Placental epithelial cell (primary cell): ENCODE data around the gene ACVR1B. TPM values are rescaled to one million over a fixed set of nuclear protein-coding genes. Genes with fewer than 3 reads are reported as not detected.

Experiments
- small RNA-seq: library from RNA; depleted of rRNA; stranded (forward); fragments of <200 nt; gene quantifications from one replicate; pipeline ENCODE3, GENCODE V24; 2012
- total RNA-seq: library from RNA; depleted of rRNA; stranded (reverse); fragments of >200 nt; gene quantifications from 2 replicates; pipeline ENCODE4 v1.2.3, GENCODE V29; 2012

Gene ACVR1B
- 6.0 and 7.1 TPM in 2 replicates for total RNA-seq

DNA sequence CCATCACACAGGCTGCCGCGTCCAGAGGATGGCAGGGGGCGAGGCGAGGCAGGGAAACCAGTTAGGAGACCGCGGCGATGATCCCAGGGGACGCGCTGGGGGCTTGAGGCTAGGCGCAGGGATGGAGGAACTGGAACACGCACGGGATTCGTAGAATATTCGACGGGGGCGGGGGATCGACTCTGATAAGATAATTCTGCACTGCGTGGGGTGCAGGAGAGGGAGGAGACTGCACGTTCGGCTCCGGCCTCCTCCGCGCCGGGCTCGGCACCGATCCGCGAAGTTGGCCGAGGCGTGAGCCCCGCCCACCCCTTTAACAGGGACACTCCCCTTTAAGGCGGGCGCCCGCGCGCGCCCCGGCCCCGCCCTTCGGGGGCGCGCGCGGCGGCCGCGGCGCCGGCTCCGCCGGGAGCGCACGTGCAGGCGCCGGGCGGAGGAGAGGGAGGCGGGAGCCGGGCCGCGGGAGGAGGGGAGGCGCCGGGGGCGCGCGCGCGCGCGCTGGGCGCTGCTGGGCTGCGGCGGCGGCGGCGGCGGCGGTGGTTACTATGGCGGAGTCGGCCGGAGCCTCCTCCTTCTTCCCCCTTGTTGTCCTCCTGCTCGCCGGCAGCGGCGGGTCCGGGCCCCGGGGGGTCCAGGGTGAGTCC is at the start of gene ACVR1B:
Gene ACVR1B, plus strand, starts transcription at position 501 of the 644 bp plus-strand sequence. Its CDS starts 45 bp downstream, at position 546.

GRCh38 chr12:51907083-51907855 is 44.2 kb upstream of the ACVR1B start, which contains the start of gene ACVRL1:
Gene ACVRL1, plus strand, starts transcription at chr12:51907504. Its CDS starts 4,971 bp downstream, at chr12:51912475.

DNA sequence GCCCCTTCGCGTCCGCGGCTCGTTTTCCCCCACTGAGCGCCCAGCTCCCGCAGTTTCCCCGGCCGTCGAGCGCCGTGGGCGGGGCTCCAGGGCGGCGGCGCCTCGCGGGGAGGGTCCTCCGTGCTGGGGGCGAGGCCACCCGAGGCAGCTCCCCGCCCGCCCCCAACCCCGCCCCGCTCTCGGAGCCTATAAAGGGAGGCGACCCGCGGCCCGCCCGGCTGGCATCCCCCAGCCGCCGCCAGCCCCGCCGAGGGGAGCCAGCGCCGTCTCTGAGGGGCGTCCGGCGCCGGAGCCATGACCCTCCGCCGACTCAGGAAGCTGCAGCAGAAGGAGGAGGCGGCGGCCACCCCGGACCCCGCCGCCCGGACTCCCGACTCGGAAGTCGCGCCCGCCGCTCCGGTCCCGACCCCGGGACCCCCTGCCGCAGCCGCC is 55.2 kb downstream of the ACVR1B start, which contains the start of gene TAMALIN:
Gene TAMALIN, plus strand, starts transcription at position 221 of the 432 bp plus-strand sequence. Its CDS starts 74 bp downstream, at position 295.

Small RNAs within 50 kb of the gene (small RNA-seq; reads per million reads assigned to genes)
- gene RNU6-574P, result 0.17 reads per million

Other genes starting within 250 kb of the ACVR1B start
- not detected in 2 replicates for gene FIGNL2, start 103.0 kb upstream of the ACVR1B start, total RNA-seq
- gene ANKRD33, start 63.6 kb upstream of the ACVR1B start, total RNA-seq, result not detected in 2 replicates
- gene ACVRL1, start 44.2 kb upstream of the ACVR1B start, total RNA-seq, result 1.2 TPM in 1 of 2 replicates, not detected in the other
- not detected in 2 replicates for gene TAMALIN, start 55.2 kb downstream of the ACVR1B start, total RNA-seq
- 1.6 and 2.4 TPM in 2 replicates for gene NR4A1, start 99.7 kb downstream of the ACVR1B start, total RNA-seq
- gene ATG101, start 118.3 kb downstream of the ACVR1B start, total RNA-seq, result 42.0 and 61.1 TPM in 2 replicates
- 0.39 TPM in 1 of 2 replicates, not detected in the other for gene SMIM41, start 128.0 kb downstream of the ACVR1B start, total RNA-seq
- gene KRT80, start 240.3 kb downstream of the ACVR1B start, total RNA-seq, result 0.22 TPM in 1 of 2 replicates, not detected in the other